H9 (cell line): ENCODE results near the gene CCDC68. TPM values are rescaled to one million over a fixed set of nuclear protein-coding genes. Genes with fewer than 3 reads are reported as not detected.

Experiments
- DNase-seq: peaks from one replicate; pipeline ENCODE4 v3.0.0-alpha.2; 2017
- H2AFZ ChIP-seq: one replicate; pipeline ENCODE4 v1.6.1; 2013; ENCODE audit warnings: mild to moderate bottlenecking, low read length, control low read depth, moderate library complexity
- H2AK5ac ChIP-seq: 2 replicates; pipeline ENCODE4 v1.6.1; 2013; ENCODE audit warnings: low read length, control low read depth, mixed read lengths; ENCODE audit not compliant: insufficient read length
- H2BK120ac ChIP-seq: one replicate; pipeline ENCODE4 v1.6.1; 2013; ENCODE audit warnings: low read depth, mild to moderate bottlenecking, low read length, control low read depth, inconsistent platforms; ENCODE audit not compliant: poor library complexity, severe bottlenecking
- H2BK12ac ChIP-seq: 2 replicates; pipeline ENCODE4 v1.6.1; 2013; ENCODE audit warnings: low read length, control low read depth, mixed read lengths, low read depth; ENCODE audit not compliant: insufficient read length
- H2BK15ac ChIP-seq: 2 replicates; pipeline ENCODE4 v1.6.1; 2013; ENCODE audit warnings: low read depth, low read length, control low read depth
- H2BK20ac ChIP-seq: one replicate; pipeline ENCODE4 v1.6.1; 2013; ENCODE audit warnings: low read depth, mild to moderate bottlenecking, low read length, control low read depth, inconsistent platforms; ENCODE audit not compliant: poor library complexity, severe bottlenecking
- H2BK5ac ChIP-seq: 2 replicates; pipeline ENCODE4 v1.6.1; 2013; ENCODE audit warnings: low read length, control low read depth, mixed read lengths; ENCODE audit not compliant: insufficient read length
- H3K14ac ChIP-seq: 2 replicates; pipeline ENCODE4 v1.6.1; 2013; ENCODE audit warnings: low read length, control low read depth; ENCODE audit not compliant: insufficient read depth
- H3K18ac ChIP-seq: 2 replicates; pipeline ENCODE4 v1.6.1; 2013; ENCODE audit warnings: low read depth, mild to moderate bottlenecking, mixed read lengths, low read length, control low read depth; ENCODE audit not compliant: insufficient read length
- H3K23ac ChIP-seq: 2 replicates; pipeline ENCODE4 v1.6.1; 2013; ENCODE audit warnings: low read length, control low read depth, mixed read lengths, low read depth; ENCODE audit not compliant: insufficient read length
- H3K23me2 ChIP-seq: 2 replicates; pipeline ENCODE4 v1.6.1; 2013; ENCODE audit warnings: low read depth, mild to moderate bottlenecking, mixed read lengths, low read length, control low read depth; ENCODE audit not compliant: insufficient read length, poor library complexity, severe bottlenecking
- H3K27ac ChIP-seq: 2 replicates; pipeline ENCODE4 v1.5.1; 2013; ENCODE audit warnings: low read length, control low read depth, mixed read lengths, low read depth; ENCODE audit not compliant: insufficient read length
- H3K27me3 ChIP-seq: 2 replicates; pipeline ENCODE4 v1.6.1; 2013; ENCODE audit warnings: low read length, control low read depth, inconsistent platforms; ENCODE audit not compliant: insufficient read depth
- H3K4ac ChIP-seq: 2 replicates; pipeline ENCODE4 v1.6.1; 2013; ENCODE audit warnings: low read depth, mild to moderate bottlenecking, control low read depth, inconsistent platforms, low read length, moderate library complexity
- H3K4me1 ChIP-seq: 2 replicates; pipeline ENCODE4 v1.6.1; 2013; ENCODE audit warnings: low read length, control low read depth, inconsistent platforms; ENCODE audit not compliant: insufficient read depth
- H3K4me2 ChIP-seq: 2 replicates; pipeline ENCODE4 v1.6.1; 2013; ENCODE audit warnings: low read length, control low read depth, mixed read lengths; ENCODE audit not compliant: insufficient read length, insufficient read depth
- H3K56ac ChIP-seq: 2 replicates; pipeline ENCODE4 v1.6.1; 2013; ENCODE audit warnings: low read depth, mild to moderate bottlenecking, mixed read lengths, low read length, control low read depth; ENCODE audit not compliant: insufficient read length
- H3K79me1 ChIP-seq: 2 replicates; pipeline ENCODE4 v1.6.1; 2013; ENCODE audit warnings: low read depth, mild to moderate bottlenecking, moderate library complexity, low read length, control low read depth, inconsistent platforms; ENCODE audit not compliant: insufficient read depth, poor library complexity, severe bottlenecking
- H3K79me2 ChIP-seq: 2 replicates; pipeline ENCODE4 v1.6.1; 2013; ENCODE audit warnings: low read length, control low read depth, inconsistent platforms; ENCODE audit not compliant: insufficient read depth
- H3K9ac ChIP-seq: 2 replicates; pipeline ENCODE4 v1.6.1; 2013; ENCODE audit warnings: low read length, control low read depth, mixed read lengths; ENCODE audit not compliant: insufficient read length; ENCODE audit errors: extremely low read depth
- H3K9me3 ChIP-seq: one replicate; pipeline ENCODE4 v1.6.1; 2013; ENCODE audit warnings: low read depth, low read length, inconsistent platforms; ENCODE audit not compliant: control insufficient read depth
- H3T11ph ChIP-seq: one replicate; pipeline ENCODE4 v1.6.1; 2013; ENCODE audit warnings: mild to moderate bottlenecking, low read length, control low read depth, inconsistent platforms
- H4K20me1 ChIP-seq: one replicate; pipeline ENCODE4 v1.6.1; 2013; ENCODE audit not compliant: control insufficient read depth, insufficient read length, insufficient read depth
- H4K5ac ChIP-seq: 2 replicates; pipeline ENCODE4 v1.6.1; 2013; ENCODE audit warnings: low read depth, mild to moderate bottlenecking, mixed read lengths, low read length, control low read depth; ENCODE audit not compliant: insufficient read length
- H4K8ac ChIP-seq: replicated peaks from 2 replicates; pipeline ENCODE4 v1.6.1; 2013; ENCODE audit warnings: low read length, control low read depth, mixed read lengths, low read depth; ENCODE audit not compliant: insufficient read length
- H4K91ac ChIP-seq: 2 replicates; pipeline ENCODE4 v1.6.1; 2013; ENCODE audit warnings: low read depth, mild to moderate bottlenecking, moderate library complexity, mixed read lengths, low read length, control low read depth; ENCODE audit not compliant: insufficient read length
- H3K27ac Mint-ChIP-seq, 3 experiments: 2 replicates in 2 of 3; 3 replicates in 1 of 3; pipeline ENCODE4 v1.8.0; 2020 to 2021; ENCODE audit warnings: mixed read lengths in 3 of 3, mild to moderate bottlenecking in 1 of 3, moderate library complexity in 1 of 3
- H3K27me3 Mint-ChIP-seq: 2 replicates; pipeline ENCODE4 v1.8.0; 2021; ENCODE audit warnings: low read depth, mild to moderate bottlenecking, moderate library complexity, mixed read lengths
- H3K36me3 Mint-ChIP-seq, 3 experiments: 2 replicates in 2 of 3; 3 replicates in 1 of 3; pipeline ENCODE4 v1.8.0; 2020 to 2021; ENCODE audit warnings: low read depth in 3 of 3, mixed read lengths in 3 of 3; ENCODE audit not compliant: insufficient read depth in 1 of 3
- H3K4me1 Mint-ChIP-seq, 2 experiments: 2 replicates each; pipeline ENCODE4 v1.8.0; 2020; ENCODE audit warnings: mixed read lengths in 2 of 2
- H3K4me3 Mint-ChIP-seq, 2 experiments: 2 replicates in 1 of 2; 3 replicates in 1 of 2; pipeline ENCODE4 v1.8.0; 2020 to 2021; ENCODE audit warnings: mild to moderate bottlenecking in 2 of 2, mixed read lengths in 2 of 2, moderate library complexity in 1 of 2
- H3K9me3 Mint-ChIP-seq, 2 experiments: 2 replicates in 1 of 2; 3 replicates in 1 of 2; pipeline ENCODE4 v1.8.0; 2020; ENCODE audit warnings: mild to moderate bottlenecking in 2 of 2, mixed read lengths in 2 of 2, moderate library complexity in 1 of 2
- WGBS: extraction: QIAGEN DNeasy Blood & Tissue Kit; methylation state at CpG from one replicate; pipeline ENCODE4 v1.1.7; 2013; ENCODE audit warnings: missing lambda C conversion rate, low lambda C conversion rate, mixed read lengths; ENCODE audit not compliant: insufficient read length; ENCODE audit errors: extremely low coverage; 5-methylcytosine and 5-hydroxymethylcytosine counted together
- total RNA-seq: library from RNA; stranded (reverse); gene quantifications from 2 replicates; pipeline ENCODE4 v1.2.1, GENCODE V29; 2021
- TF ChIP-seq, protein P1 (sequence below): fragments of 200-600 bp; sonication (generic); conservative IDR thresholded peaks from 3 replicates; pipeline ENCODE4 v1.8.0; 2021; ENCODE audit warnings: antibody characterized with exemption, mild to moderate bottlenecking

CCDC68 gene
- total RNA-seq, 1 experiment from 2014 or later = not detected

DNA sequence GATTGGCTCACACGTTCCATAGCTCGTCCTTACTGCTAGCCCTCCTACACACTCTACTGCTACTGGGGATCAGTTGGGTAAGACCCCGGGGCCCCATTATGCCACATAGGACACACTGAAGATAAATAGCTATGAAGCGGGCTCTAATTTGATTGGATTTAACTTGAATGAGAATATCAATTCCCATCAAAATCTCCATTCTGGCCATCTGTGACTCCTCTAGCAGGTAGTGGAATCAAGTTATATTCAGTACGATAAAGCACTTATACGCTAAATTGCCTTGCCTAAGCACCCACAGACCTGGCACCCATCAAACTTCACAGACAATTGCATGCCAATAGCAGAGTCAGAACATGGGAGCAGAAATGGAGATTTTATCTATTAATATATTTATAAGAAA is 39.8 kb downstream of the CCDC68 start:
- Mint-ChIP-seq H3K27ac (no peak overlapping the region), H3K9me3 (no peaks in the 10 kb centered on the region)
- no peak overlapping the region for H3K4ac ChIP-seq

More for the DNA sequence above, 39.8 kb downstream of the CCDC68 start:
- WGBS = no CpG with 5 or more reads among the region's 6 CpGs
- Histone ChIP-seq H3K79me1 (no peaks in the 10 kb centered on the region), H4K20me1 (no peaks in the 10 kb centered on the region), H2BK15ac (no peak overlapping the region), H4K91ac (no peak overlapping the region), H3T11ph (no peak overlapping the region), H2BK120ac (no peak overlapping the region), H4K5ac (no peak overlapping the region), H3K18ac (no peak overlapping the region), H2BK12ac (no peak overlapping the region), H3K56ac (no peak overlapping the region), H2AFZ (no peak overlapping the region), H3K9ac (no peak overlapping the region), H3K27me3 (no peaks in the 10 kb centered on the region), H2BK20ac (no peak overlapping the region), H3K4me2 (no peak overlapping the region), H3K4me1 (no peaks in the 10 kb centered on the region), H3K79me2 (no peaks in the 10 kb centered on the region), H3K27ac (no peak overlapping the region), H3K9me3 (no peaks in the 10 kb centered on the region), H2BK5ac (no peak overlapping the region), H3K23me2 (no peaks in the 10 kb centered on the region), H3K14ac (no peak overlapping the region), H4K8ac (no peak overlapping the region), H2AK5ac (no peak overlapping the region), H3K23ac (no peak overlapping the region)
- TF ChIP-seq, protein P1, sequence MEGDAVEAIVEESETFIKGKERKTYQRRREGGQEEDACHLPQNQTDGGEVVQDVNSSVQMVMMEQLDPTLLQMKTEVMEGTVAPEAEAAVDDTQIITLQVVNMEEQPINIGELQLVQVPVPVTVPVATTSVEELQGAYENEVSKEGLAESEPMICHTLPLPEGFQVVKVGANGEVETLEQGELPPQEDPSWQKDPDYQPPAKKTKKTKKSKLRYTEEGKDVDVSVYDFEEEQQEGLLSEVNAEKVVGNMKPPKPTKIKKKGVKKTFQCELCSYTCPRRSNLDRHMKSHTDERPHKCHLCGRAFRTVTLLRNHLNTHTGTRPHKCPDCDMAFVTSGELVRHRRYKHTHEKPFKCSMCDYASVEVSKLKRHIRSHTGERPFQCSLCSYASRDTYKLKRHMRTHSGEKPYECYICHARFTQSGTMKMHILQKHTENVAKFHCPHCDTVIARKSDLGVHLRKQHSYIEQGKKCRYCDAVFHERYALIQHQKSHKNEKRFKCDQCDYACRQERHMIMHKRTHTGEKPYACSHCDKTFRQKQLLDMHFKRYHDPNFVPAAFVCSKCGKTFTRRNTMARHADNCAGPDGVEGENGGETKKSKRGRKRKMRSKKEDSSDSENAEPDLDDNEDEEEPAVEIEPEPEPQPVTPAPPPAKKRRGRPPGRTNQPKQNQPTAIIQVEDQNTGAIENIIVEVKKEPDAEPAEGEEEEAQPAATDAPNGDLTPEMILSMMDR = no peak
- no peak for DNase-seq
- Mint-ChIP-seq H3K4me1 (peaks cover 6 to 12% of the 10 kb centered on the region in 2 experiments; a peak in 3 of 4 replicates), H3K4me3 (no peak overlapping the region), H3K36me3 (no peaks in the 10 kb centered on the region), H3K27me3 (no peaks in the 10 kb centered on the region)
